ENCODE results near the gene SPRR2D. TPM values are rescaled to one million over a fixed set of nuclear protein-coding genes. Genes with fewer than 3 reads are reported as not detected.

Gene SPRR2D
- total RNA-seq = not detected

DNA sequence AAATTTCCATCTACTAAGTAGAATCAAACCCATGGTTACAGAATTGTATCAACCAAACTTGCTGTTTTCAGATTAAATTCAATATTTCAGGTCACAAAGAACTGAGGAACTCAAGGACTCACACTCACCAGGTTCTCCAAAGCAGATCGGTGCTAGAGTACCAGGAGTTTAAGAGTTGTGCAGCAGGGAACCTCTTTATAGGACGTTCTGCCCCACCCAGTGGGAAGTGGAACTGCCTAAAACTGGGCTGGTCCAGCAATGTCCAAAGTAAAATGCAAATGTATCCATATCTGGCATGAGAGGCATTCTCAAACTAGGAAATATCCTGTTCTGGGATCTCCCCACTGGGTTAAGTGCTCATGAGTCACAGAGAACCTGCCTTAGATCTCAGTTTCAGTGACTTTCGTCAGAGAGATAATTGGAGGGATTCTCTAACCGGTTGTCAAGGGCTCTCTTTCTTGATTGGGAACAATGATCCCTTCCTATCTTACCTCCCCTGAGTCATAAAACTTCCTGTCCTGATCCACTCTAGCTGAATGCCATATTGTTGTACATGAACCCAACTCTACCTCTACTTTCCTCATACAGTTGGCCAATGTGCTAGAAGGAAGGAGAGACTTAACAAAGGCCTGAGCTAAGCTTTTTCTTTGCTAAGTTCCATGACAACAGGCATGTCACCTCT, at the start of gene SPRR2D:
SPRR2D (minus strand) TSS at position 171 of the 682 bp plus-strand sequence. CDS start 774 bp downstream, outside the sequence.
- H3K27me3 ChIP-seq = no peaks in the 10 kb centered on the region
- no peak within 1 kb of the TSS for H3K4me3 ChIP-seq
- H3K27ac ChIP-seq = no peak within 1 kb of the TSS
- no peaks in the 10 kb centered on the region for H3K4me1 ChIP-seq
- intact Hi-C loops (cut with DNase I; ENCODE audit: low total_unique reads) (no loop called here), in situ Hi-C loops (cut with MboI; ENCODE audit: low pct_ligation_motif_present in 1 of 4, low pct_unique_long_range_greater_than_20kb in 1 of 4, low sequenced_read_pairs in 3 of 4) (no loop called here)
- H3K36me3 ChIP-seq = no peaks in the 10 kb centered on the region
- no peaks in the 10 kb centered on the region for H3K9me3 ChIP-seq
- 58 to 92% methylated on average over 2 to 4 of the region's 4 CpGs for WGBS, 2 donors (ENCODE audit: low coverage in 1 of 2)
- TF ChIP-seq, protein P1, sequence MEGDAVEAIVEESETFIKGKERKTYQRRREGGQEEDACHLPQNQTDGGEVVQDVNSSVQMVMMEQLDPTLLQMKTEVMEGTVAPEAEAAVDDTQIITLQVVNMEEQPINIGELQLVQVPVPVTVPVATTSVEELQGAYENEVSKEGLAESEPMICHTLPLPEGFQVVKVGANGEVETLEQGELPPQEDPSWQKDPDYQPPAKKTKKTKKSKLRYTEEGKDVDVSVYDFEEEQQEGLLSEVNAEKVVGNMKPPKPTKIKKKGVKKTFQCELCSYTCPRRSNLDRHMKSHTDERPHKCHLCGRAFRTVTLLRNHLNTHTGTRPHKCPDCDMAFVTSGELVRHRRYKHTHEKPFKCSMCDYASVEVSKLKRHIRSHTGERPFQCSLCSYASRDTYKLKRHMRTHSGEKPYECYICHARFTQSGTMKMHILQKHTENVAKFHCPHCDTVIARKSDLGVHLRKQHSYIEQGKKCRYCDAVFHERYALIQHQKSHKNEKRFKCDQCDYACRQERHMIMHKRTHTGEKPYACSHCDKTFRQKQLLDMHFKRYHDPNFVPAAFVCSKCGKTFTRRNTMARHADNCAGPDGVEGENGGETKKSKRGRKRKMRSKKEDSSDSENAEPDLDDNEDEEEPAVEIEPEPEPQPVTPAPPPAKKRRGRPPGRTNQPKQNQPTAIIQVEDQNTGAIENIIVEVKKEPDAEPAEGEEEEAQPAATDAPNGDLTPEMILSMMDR (IDR thresholded peaks at IDR 0.05) = no peak
- TF ChIP-seq EP300 (IDR thresholded peaks at IDR 0.05; ENCODE audit: low read depth) (no peak), POLR2AphosphoS5 (IDR thresholded peaks at IDR 0.05) (no peak), POLR2A (IDR thresholded peaks at IDR 0.05) (no peak)
- DNase-seq = no peak

DNA sequence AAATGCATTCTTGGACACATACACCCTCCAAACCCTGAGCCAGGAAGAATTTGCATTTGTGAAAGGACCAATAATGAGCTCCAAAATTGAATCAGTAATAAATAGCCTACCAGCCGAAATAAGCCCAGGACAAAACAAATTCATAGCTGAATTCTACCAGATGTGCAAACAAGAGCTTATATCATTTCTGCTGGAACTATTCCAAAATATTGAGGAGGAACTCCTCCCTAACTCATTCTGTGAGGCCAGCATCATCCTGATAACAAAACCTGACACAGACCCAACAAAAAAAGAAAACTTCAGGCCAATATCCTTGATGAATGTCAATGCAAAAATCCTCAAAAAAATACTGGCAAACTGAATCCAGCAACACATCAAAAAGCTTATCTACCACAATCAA, 46.7 kb upstream of the SPRR2D start:
- DNase-seq = no peak
- H3K4me1 ChIP-seq = no peaks in the 10 kb centered on the region

DNA sequence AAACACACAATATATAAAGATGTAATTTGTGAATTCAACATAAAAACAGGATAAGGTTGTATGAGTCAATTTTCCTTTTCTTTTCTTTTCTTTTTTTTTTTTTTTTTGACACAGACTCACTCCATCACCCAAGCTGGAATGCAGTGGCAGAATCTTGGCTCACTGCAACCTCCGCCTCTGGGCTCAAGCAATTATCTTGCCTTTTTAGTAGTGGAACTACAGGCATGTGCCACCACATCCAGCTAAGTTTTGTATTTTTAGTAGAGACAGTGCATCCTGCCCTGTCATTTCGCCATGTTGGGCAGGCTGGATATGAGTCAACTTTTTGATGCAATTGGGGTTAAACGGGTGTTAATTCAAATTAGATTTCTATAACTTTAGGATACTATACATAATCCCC, 40.8 kb upstream of the SPRR2D start:
- DNase-seq = no peak
- no peak for TF ChIP-seq POLR2A (IDR thresholded peaks at IDR 0.05)
- TF ChIP-seq, protein P1 (IDR thresholded peaks at IDR 0.05) = no peak
- TF ChIP-seq POLR2AphosphoS5 (IDR thresholded peaks at IDR 0.05) = no peak
- no peak for TF ChIP-seq EP300 (IDR thresholded peaks at IDR 0.05; ENCODE audit: low read depth)
- H3K36me3 ChIP-seq = no peaks in the 10 kb centered on the region
- no peak overlapping the region for H3K4me3 ChIP-seq
- H3K4me1 ChIP-seq = no peaks in the 10 kb centered on the region
- no peaks in the 10 kb centered on the region for H3K27me3 ChIP-seq
- in situ Hi-C loops (cut with MboI; ENCODE audit: low pct_ligation_motif_present in 1 of 4, low pct_unique_long_range_greater_than_20kb in 1 of 4, low sequenced_read_pairs in 3 of 4) = no loop called here
- H3K27ac ChIP-seq = no peak overlapping the region
- intact Hi-C loops (cut with DNase I; ENCODE audit: low total_unique reads) = no loop called here
- 70 to 87% methylated on average over 3 of the region's 3 CpGs for WGBS, 2 donors (ENCODE audit: low coverage in 1 of 2)
- H3K9me3 ChIP-seq = no peaks in the 10 kb centered on the region

More for the DNA sequence above, 46.7 kb upstream of the SPRR2D start:
- in situ Hi-C loops (cut with MboI; ENCODE audit: low pct_ligation_motif_present in 1 of 4, low pct_unique_long_range_greater_than_20kb in 1 of 4, low sequenced_read_pairs in 3 of 4) (no loop called here), intact Hi-C loops (cut with DNase I; ENCODE audit: low total_unique reads) (no loop called here)
- Histone ChIP-seq H3K36me3 (no peaks in the 10 kb centered on the region), H3K27ac (no peak overlapping the region), H3K9me3 (no peaks in the 10 kb centered on the region), H3K4me3 (no peak overlapping the region), H3K27me3 (no peaks in the 10 kb centered on the region)
- no peak for TF ChIP-seq EP300 (IDR thresholded peaks at IDR 0.05; ENCODE audit: low read depth)
- TF ChIP-seq POLR2AphosphoS5 (IDR thresholded peaks at IDR 0.05) = no peak
- TF ChIP-seq, protein P1 (IDR thresholded peaks at IDR 0.05) = no peak
- TF ChIP-seq POLR2A (IDR thresholded peaks at IDR 0.05) = no peak
- 62% methylated on average over 1 of the region's 1 CpG; no CpG with 5 or more reads in 1 of the 2 donors for WGBS, 2 donors (ENCODE audit: low coverage in 1 of 2)

DNA sequence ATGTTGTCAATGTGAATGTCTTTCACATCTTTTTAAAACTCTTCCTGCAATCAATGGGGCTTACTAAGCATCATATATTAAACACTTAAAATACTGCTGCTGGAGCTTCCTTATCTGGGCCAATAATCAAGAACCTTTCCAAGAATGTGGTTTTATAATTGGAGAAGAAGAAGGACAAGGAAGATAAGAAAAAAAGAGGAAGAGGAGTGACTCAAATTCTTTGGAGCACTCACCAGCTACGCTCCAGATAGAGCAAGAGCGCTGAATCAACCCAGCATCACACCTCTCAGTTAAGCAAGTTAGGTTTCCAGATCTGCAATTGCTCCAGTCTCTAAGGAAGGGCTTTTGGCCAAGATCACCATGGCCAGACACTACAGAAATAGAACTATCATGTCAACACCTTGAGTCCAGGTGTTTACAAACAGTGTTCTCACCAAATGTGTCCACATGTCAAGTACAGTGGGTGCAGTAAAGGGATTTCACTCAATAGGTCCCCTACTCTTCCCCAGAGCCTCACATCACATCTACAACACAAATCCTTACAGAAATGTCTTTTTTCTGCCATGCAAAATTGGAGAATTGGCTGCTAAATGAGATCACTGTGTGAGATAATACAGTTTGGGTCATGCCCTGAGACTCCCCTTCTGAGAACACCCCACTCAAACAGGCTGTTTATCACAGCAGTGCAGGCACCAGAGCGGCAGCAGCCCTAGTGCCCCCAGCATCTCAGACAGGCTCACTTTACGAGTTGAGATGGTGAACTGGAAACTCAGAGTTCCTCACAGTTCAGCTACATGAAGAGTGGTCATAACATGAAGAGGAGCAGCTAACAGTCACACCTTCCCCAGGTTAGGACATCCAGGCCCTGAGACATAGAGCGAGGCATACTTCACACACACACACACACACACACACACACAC, 32.1 kb upstream of the SPRR2D start:
- Histone ChIP-seq H3K27me3 (no peaks in the 10 kb centered on the region), H3K9me3 (no peaks in the 10 kb centered on the region), H3K36me3 (no peaks in the 10 kb centered on the region), H3K27ac (no peak overlapping the region), H3K4me3 (no peak overlapping the region), H3K4me1 (no peaks in the 10 kb centered on the region)
- in situ Hi-C loops (cut with MboI; ENCODE audit: low pct_ligation_motif_present in 1 of 4, low pct_unique_long_range_greater_than_20kb in 1 of 4, low sequenced_read_pairs in 3 of 4) = no loop called here
- DNase-seq = no peak
- 78 to 81% methylated on average over 3 to 5 of the region's 5 CpGs for WGBS, 2 donors (ENCODE audit: low coverage in 1 of 2)
- intact Hi-C loops (cut with DNase I; ENCODE audit: low total_unique reads) = no loop called here
- TF ChIP-seq POLR2A (IDR thresholded peaks at IDR 0.05) (no peak), EP300 (IDR thresholded peaks at IDR 0.05; ENCODE audit: low read depth) (no peak), POLR2AphosphoS5 (IDR thresholded peaks at IDR 0.05) (no peak)
- TF ChIP-seq, protein P1 (IDR thresholded peaks at IDR 0.05) = no peak
